WI38 (cell line): ENCODE results near the gene SH2D5.

ENCODE experiments used
- H3K4me3 ChIP-seq: 2 replicates; pipeline ENCODE4 v1.5.1; 2011; ENCODE audit warnings: low read depth, mild to moderate bottlenecking, control low read depth, low read length
- TF ChIP-seq, protein P1 (sequence below): IDR thresholded peaks from 2 replicates; pipeline ENCODE4 v1.5.1; 2012; ENCODE audit warnings: low read depth, mild to moderate bottlenecking, control low read depth, low read length

SH2D5 gene

GRCh38 chr1:20686883-20687725 is 45.4 kb downstream of the SH2D5 start:
- TF ChIP-seq, protein P1, sequence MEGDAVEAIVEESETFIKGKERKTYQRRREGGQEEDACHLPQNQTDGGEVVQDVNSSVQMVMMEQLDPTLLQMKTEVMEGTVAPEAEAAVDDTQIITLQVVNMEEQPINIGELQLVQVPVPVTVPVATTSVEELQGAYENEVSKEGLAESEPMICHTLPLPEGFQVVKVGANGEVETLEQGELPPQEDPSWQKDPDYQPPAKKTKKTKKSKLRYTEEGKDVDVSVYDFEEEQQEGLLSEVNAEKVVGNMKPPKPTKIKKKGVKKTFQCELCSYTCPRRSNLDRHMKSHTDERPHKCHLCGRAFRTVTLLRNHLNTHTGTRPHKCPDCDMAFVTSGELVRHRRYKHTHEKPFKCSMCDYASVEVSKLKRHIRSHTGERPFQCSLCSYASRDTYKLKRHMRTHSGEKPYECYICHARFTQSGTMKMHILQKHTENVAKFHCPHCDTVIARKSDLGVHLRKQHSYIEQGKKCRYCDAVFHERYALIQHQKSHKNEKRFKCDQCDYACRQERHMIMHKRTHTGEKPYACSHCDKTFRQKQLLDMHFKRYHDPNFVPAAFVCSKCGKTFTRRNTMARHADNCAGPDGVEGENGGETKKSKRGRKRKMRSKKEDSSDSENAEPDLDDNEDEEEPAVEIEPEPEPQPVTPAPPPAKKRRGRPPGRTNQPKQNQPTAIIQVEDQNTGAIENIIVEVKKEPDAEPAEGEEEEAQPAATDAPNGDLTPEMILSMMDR: no peak
- no peak overlapping the region for H3K4me3 ChIP-seq

GRCh38 chr1:20685741-20686140 is 46.8 kb downstream of the SH2D5 start:
- no peak overlapping the region for H3K4me3 ChIP-seq
- TF ChIP-seq, protein P1: no peak

- TF ChIP-seq, protein P1: no peak
- H3K4me3 ChIP-seq: no peak overlapping the region
Measured at GRCh38 chr1:20685099-20685662, 47.3 kb downstream of the SH2D5 start.

GRCh38 chr1:20684651-20685050 is 47.9 kb downstream of the SH2D5 start:
- TF ChIP-seq, protein P1: no peak
- no peak overlapping the region for H3K4me3 ChIP-seq

DNA sequence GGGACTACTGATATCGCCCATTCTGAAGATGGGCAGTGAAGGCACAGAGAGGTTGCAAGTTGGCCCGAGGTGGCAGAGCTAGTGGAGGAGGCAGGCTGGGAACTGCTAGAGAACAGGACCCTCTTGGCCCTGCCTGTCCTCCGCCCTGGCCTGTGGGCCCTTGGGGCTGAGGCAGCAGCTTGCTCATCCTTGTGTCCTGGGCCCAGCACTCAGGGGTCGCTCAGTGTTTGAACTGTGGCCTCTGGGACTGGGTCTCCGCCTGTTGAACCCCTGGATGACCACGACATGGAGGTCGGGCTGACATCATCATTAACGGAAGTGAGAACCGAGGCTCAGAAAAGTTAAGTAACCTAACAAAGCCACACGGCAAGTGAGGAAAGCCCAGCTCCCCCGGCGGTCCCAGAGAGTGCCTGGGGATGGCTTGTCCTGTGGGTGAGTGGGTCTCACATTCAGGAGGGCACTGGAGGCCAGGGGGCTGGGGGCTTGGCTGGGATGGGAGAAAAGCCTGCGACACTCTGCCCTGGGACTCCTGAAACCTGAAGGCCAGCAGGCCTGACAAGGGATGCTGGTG is 48.4 kb downstream of the SH2D5 start:
- TF ChIP-seq, protein P1: no peak
- H3K4me3 ChIP-seq: no peak overlapping the region

DNA sequence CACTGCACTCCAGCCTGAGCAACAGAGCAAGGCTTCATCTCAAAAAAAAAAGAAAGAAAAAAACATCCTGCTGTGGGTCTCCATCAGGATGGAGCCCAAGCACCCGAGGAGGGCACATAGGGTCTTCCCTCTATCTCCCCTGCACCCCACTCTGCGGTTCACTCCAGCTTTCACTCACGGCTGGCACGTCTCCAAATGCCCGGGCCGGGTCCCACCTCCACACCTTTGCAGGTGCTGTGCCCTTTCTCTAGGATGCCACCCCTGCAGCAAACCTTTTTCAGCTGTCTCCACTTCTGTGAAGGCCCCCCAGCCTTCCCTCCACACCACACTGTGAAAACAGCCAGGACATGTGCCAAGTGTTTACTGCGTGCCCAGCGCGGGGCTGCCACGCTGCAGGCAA is 48.9 kb downstream of the SH2D5 start:
- TF ChIP-seq, protein P1: no peak
- H3K4me3 ChIP-seq: no peak overlapping the region

DNA sequence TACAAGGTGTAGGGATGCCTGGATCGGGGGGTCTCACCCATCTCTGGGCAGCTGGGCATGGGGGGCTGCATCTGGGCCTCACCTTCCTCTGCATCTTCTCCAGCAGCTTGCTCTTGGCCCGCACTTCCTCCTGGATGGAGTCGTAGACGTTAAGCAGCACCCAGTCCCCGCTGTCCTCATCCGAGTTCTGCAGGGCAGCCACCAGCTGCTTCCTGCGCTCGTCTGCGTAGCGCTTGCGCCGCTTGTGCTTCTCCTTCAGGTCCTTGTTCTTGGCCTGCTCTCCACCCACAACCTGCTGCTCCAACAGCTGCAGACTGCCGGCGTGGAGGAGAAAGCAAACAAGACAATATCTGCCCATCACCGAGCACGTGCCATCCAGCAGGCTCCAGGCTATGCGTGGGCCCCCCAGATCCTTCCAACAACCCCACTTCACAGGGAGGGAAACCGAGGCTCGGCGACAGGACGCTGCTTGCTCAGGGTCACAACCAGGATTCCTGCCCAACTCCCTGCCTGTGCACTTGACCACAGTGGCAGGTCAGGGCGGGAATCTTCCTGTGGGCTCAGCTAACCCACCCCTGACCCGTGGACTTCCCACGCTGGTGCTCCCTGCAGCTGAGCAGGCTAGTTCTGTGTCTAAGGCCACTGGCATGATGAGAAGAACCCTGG is 49.8 kb downstream of the SH2D5 start:
- no peak overlapping the region for H3K4me3 ChIP-seq
- TF ChIP-seq, protein P1: no peak
